Stimulated activated CD4-positive, alpha-beta T cell treated with anti-CD3 and anti-CD28 coated beads, Interleukin-1b, Interleukin-23, amount 100 ng/mL, for 4 hours (primary cell): Measurements from ENCODE around the gene NISCH.

ENCODE experiments used
- DNase-seq, 2 donors: peaks; one replicate each; pipeline ENCODE4 v3.0.0-alpha.2; 2020; ENCODE audit warnings: low read depth in 2 of 2

NISCH gene

GRCh38 chr3:52490035-52490938, 34.9 kb downstream of the NISCH start:
- no peak for DNase-seq

- DNase-seq: no peak
Observed at GRCh38 chr3:52490939-52491526, 35.6 kb downstream of the NISCH start.

DNA sequence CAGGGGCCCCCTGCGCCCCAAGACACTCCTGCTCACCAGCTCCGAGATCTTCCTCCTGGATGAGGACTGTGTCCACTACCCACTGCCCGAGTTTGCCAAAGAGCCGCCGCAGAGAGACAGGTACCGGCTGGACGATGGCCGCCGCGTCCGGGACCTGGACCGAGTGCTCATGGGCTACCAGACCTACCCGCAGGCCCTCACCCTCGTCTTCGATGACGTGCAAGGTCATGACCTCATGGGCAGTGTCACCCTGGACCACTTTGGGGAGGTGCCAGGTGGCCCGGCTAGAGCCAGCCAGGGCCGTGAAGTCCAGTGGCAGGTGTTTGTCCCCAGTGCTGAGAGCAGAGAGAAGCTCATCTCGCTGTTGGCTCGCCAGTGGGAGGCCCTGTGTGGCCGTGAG, 36.7 kb downstream of the NISCH start:
- DNase-seq: no peak

GRCh38 chr3:52493232-52494017, 38.0 kb downstream of the NISCH start:
- DNase-seq: no peak

- DNase-seq: no peak
Observed at GRCh38 chr3:52494445-52494844, 39.0 kb downstream of the NISCH start.

DNA sequence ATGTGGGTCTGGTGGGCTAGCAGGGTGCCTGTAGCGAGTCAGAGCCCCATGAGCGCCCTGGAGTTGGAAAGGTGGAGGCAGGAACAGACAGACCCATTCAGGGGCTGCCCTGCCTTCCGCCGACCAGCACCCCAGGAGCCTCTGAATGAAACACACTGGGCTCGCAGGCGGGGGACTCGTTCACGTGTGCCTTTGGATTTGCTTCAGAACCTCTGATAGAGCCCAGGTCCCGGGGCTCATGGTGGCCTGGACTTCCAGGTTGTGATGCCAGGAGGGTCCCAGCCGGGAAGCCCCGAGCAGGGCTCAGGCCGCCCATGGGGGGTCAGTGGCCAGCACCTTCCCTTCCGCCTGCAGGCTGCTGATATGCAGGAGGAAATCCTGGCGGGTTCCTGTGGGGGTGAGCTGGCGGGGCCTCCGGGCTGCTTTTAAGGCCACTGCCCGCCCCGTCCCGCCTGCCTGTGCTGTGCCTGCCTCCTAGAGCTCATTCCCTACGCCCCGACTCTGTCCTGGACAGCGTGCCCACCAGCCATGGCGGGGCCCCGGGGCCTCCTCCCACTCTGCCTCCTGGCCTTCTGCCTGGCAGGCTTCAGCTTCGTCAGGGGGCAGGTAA, 39.6 kb downstream of the NISCH start, which contains the start of gene STAB1:
Gene STAB1 (plus strand): TSS at position 453 of the 610 bp plus-strand sequence. CDS start 76 bp downstream, at position 529.
- DNase-seq: no peak

DNA sequence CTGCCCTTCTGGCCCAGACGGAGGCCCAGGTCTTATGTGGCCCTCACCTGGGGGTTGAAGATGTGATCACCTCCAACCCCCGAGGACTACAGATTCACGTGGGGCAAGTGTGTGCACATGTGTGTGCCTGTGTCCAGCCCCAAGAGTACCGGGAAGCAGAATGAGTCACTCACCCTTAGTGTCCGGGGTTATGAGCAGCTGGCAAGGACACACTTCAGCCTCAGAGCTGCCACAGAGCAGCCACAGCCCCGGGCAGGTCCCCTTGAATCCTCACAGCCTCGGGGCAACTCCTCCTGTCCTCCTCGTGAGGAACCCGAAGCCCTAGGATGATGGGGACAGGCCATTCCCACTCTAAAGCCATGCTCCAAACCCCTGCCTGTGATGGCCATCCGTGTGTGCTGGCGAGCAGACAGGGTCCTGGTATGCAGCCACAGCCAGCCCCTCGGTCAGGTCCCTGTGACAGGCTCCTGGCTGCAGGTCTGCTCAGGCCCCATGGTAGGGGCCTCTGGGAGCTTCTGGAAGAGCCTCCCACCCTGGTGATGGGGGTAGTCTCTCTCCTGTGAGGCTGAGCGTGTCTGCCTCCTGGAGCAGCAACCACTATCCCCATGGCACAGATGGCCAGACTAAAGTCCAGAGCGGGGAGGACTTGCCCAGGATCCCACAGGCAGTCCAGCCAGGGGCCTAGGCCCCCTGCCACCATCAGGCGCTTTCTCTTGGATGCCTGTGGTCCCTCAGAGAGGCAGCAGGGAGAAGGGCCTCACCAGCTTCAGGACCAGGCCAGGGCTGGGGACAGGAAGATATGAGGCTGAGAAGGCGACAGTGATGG, 40.6 kb downstream of the NISCH start:
- DNase-seq: no peak

DNA sequence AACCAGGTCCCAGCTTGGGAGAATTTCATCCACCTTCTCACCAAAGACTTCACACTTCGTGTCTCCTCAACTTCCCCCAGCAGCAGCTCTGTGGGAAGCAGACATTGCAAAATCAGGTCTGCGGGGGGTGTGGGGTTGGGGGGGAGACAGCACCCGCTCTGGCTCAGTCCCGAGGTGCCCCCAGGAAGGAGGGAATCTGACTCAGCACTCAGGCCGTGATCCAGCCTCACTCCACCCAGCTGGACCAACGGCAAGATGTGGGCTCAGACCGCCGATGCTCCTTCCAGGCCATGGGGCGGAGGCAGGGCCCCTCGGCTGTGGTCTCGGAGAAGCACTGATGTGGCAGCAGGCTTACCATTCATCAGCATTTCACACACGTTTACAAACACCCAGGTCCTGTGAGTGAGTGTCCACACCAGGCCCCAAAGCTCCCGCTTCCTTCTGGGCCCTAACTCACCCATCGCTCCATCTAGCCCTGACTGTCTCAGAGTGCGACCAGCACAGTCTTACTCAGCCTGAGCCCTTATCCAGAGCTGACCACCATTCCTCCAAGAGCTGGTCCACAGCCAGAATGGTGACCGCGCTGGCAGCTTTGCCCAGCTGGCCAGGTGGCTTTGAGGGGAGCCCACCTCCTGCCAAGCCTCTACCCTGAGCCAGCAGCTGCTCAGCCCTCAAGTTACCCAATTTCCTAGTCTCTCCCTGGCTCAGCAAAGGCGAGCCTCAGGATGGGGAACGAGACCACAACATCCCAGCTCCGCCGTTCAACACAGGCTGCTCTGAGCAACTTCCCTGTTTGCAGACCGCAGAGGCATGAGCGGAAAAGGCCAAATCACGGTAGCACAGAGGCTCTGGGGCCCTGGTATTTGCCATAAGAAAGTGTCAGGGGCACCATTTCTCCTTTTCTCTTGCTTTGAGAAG, 43.0 kb downstream of the NISCH start:
- no peak for DNase-seq

GRCh38 chr3:52501046-52501445, 45.6 kb downstream of the NISCH start:
- DNase-seq: no peak

DNA sequence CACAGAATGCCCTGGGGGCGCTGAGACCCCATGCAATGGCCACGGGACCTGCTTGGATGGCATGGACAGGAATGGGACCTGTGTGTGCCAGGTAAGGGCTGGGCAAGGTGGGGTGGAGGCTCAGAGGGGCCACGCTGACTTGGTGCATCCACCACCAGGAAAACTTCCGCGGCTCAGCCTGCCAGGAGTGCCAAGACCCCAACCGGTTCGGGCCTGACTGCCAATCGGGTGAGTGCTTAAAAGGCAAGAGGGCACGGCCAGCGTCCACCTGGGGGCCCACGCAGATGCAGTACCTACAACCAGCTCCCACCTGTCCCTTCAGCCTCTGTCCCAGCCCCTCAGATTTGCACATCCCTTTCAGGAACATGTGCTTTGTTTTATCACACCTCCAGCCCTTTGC, 46.6 kb downstream of the NISCH start:
- DNase-seq: no peak

DNA sequence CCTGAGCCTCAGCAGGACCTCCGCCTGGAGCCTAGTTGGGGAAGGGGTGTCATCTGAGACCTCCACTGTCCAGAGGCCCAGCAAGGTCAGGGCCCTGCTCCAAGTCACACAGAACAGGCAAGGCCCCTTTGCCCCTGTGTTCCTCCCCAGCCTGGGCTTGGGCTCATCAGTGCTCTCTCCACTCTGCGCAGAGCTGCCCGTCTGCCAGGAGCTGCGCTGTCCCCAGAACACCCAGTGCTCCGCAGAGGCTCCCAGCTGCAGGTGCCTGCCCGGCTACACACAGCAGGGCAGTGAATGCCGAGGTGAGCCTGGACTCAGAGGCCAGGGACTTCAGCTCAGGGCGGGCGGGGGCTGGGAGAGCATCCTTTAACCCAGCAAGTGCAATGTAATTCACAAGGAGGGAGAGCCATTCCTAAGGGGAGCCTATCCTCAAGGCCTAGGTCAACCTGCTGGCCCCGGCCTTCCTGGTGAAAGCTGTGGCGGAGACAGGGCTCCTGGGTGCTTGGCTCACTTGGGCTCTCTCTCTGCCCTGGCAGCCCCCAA, 47.5 kb downstream of the NISCH start:
- DNase-seq: no peak

DNA sequence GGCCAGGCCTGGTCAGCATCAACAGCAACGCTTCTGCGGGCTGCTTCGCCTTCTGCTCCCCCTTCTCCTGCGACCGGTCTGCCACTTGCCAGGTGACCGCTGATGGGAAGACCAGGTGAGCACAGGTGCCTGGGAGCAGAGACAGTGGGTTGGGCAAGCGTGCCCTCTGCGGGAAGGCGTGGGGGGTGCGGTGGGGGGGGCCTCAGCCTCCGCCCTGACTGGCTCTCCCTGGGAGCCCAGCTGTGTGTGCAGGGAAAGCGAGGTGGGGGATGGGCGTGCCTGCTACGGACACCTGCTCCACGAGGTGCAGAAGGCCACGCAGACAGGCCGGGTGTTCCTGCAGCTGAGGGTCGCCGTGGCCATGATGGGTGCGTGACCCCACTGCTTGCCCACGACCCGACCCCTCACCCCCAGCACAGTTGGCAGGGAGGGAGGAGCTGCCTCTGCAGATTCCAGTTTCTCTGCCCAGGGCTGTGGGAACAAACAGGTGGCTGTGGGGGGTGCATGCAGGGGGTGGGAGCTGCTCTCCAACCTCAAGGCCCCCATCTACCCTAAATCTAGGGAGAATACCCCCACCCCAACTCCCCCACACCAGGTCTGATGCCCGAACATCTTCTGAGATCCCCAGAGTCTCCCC, 48.5 kb downstream of the NISCH start:
- no peak for DNase-seq

GRCh38 chr3:52504977-52505376, 49.6 kb downstream of the NISCH start:
- no peak for DNase-seq

DNA sequence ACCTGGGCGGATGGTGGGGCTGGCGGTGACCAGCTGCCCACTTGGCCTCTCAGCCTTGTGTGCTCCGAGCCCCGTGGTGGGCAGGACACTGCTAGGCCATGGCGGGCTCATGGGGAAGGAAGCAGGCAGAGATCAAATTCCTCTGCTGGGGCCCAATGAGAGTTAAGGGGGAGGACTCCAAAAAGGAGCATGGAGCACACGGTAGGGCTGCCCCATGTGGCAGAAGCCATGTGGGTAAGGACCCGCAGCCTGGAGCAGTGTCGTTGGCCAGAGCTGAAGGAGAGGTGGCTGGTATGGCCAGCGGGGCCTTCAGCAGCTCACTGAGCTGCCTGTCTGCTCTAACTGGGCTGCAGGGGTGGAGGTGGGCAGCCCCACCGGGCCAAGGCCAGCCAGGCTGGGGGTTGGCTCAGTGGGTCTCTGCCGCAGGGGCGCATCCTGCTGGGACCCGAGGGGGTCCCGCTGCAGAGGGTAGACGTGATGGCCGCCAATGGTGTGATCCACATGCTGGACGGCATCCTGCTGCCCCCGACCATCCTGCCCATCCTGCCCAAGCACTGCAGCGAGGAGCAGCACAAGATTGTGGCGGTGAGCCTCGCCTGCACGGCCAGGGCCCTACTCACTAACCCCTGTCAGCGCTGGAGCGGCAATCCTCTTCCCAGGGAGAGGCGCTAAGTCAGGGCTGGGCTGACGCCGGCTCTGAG, 51.0 kb downstream of the NISCH start:
- no peak for DNase-seq

DNA sequence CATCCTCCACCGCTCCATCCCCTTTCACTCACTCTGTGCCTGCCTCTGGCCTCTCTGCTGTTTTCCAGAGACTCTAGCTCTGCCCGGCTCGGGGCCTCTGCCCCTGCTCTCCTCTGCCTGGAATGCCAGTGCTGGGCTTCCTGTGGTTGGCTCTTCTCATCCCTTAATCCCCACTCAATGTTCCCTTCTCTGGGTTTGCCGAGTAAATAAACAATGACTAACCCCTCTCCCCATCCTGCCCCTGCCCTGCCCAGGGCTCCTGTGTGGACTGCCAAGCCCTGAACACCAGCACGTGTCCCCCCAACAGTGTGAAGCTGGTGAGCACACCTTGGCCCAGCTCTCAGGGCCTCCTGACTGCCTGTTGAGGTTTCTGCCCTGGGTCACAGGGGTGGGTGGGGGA, 52.0 kb downstream of the NISCH start:
- DNase-seq: no peak

GRCh38 chr3:52509753-52510328, 54.4 kb downstream of the NISCH start:
- no peak for DNase-seq

DNA sequence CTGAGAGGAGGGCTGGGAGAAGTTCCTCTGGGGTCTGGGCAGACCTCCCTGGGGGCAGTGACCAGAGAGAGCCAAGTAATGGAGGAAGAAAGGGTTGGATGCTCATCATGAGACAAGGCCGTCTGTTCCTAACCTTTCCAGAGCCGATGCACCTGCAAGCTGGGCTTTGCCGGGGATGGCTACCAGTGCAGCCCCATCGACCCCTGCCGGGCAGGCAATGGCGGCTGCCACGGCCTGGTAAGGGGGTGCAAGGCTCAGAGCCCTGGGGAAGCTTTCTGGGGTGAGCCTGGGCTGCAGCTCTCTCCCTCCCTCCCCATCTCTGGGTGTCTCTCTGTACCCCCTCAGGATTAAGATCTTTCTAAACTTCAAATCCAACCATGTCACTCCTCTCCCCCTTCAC, 56.1 kb downstream of the NISCH start:
- DNase-seq: no peak

- DNase-seq: no peak
Observed at GRCh38 chr3:52512105-52512504, 56.7 kb downstream of the NISCH start.
